ENCODE measurements around the gene EZR.

Gene EZR

GRCh38 chr6:158777510-158777909, 41.7 kb downstream of the EZR start:
- no peaks in the 10 kb centered on the region for H3K9me3 ChIP-seq (ENCODE audit: low read length)
- H3K27me3 ChIP-seq (ENCODE audit: control insufficient read depth in 1 of 2, insufficient read depth in 2 of 2, low read length in 2 of 2), result no peaks in the 10 kb centered on the region
- no peak overlapping the region for H3K9ac ChIP-seq (ENCODE audit: low read length)
- H3K27ac ChIP-seq (ENCODE audit: low read depth, low read length), result no peak overlapping the region
- H3K4me3 ChIP-seq (ENCODE audit: low read depth in 1 of 2, low read length in 2 of 2), result no peak overlapping the region
- peaks cover 78% of the 10 kb centered on the region for H3K36me3 ChIP-seq (ENCODE audit: insufficient read depth, low read length)
- H3K4me1 ChIP-seq (ENCODE audit: insufficient read depth, low read length), result no peaks in the 10 kb centered on the region

DNA sequence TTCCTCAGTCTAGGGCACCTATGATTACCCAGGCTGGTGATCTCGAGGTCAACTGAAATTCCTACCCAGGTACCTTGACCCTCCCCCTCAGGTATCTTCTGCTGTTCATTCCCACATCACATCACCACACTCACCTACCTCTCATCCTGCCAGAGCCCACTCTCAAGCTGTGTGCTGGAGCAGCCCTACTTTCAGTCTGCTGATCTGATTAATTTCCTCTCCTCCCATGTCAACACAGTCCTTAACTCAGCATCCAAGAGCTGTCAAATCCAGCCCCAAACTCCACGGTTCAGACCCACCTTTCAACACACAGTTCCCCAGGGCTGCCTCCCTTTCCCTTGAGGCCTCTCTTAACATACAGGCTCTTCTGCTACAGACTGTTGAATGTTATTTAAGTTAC, 42.4 kb downstream of the EZR start:
- Histone ChIP-seq H3K36me3 (ENCODE audit: insufficient read depth, low read length) (peaks cover 78% of the 10 kb centered on the region), H3K27ac (ENCODE audit: low read depth, low read length) (no peak overlapping the region), H3K4me3 (ENCODE audit: low read depth in 1 of 2, low read length in 2 of 2) (no peak overlapping the region)

GRCh38 chr6:158775832-158776231, 43.3 kb downstream of the EZR start:
- Histone ChIP-seq H3K9ac (ENCODE audit: low read length) (no peak overlapping the region), H3K9me3 (ENCODE audit: low read length) (no peaks in the 10 kb centered on the region), H3K36me3 (ENCODE audit: insufficient read depth, low read length) (peaks cover 79% of the 10 kb centered on the region), H3K27me3 (ENCODE audit: control insufficient read depth in 1 of 2, insufficient read depth in 2 of 2, low read length in 2 of 2) (no peaks in the 10 kb centered on the region), H3K4me1 (ENCODE audit: insufficient read depth, low read length) (no peaks in the 10 kb centered on the region), H3K4me3 (ENCODE audit: low read depth in 1 of 2, low read length in 2 of 2) (no peak overlapping the region), H3K27ac (ENCODE audit: low read depth, low read length) (no peak overlapping the region)

More for the DNA sequence above, 42.4 kb downstream of the EZR start:
- no peak overlapping the region for H3K9ac ChIP-seq (ENCODE audit: low read length)
- no peaks in the 10 kb centered on the region for H3K27me3 ChIP-seq (ENCODE audit: control insufficient read depth in 1 of 2, insufficient read depth in 2 of 2, low read length in 2 of 2)
- H3K9me3 ChIP-seq (ENCODE audit: low read length), result no peaks in the 10 kb centered on the region
- H3K4me1 ChIP-seq (ENCODE audit: insufficient read depth, low read length), result no peaks in the 10 kb centered on the region

GRCh38 chr6:158774717-158775449, 44.3 kb downstream of the EZR start:
- Histone ChIP-seq H3K36me3 (ENCODE audit: insufficient read depth, low read length) (peaks cover 82% of the 10 kb centered on the region), H3K4me1 (ENCODE audit: insufficient read depth, low read length) (no peaks in the 10 kb centered on the region), H3K4me3 (ENCODE audit: low read depth in 1 of 2, low read length in 2 of 2) (no peak overlapping the region), H3K27me3 (ENCODE audit: control insufficient read depth in 1 of 2, insufficient read depth in 2 of 2, low read length in 2 of 2) (no peaks in the 10 kb centered on the region), H3K9me3 (ENCODE audit: low read length) (no peaks in the 10 kb centered on the region), H3K9ac (ENCODE audit: low read length) (no peak overlapping the region), H3K27ac (ENCODE audit: low read depth, low read length) (no peak overlapping the region)

DNA sequence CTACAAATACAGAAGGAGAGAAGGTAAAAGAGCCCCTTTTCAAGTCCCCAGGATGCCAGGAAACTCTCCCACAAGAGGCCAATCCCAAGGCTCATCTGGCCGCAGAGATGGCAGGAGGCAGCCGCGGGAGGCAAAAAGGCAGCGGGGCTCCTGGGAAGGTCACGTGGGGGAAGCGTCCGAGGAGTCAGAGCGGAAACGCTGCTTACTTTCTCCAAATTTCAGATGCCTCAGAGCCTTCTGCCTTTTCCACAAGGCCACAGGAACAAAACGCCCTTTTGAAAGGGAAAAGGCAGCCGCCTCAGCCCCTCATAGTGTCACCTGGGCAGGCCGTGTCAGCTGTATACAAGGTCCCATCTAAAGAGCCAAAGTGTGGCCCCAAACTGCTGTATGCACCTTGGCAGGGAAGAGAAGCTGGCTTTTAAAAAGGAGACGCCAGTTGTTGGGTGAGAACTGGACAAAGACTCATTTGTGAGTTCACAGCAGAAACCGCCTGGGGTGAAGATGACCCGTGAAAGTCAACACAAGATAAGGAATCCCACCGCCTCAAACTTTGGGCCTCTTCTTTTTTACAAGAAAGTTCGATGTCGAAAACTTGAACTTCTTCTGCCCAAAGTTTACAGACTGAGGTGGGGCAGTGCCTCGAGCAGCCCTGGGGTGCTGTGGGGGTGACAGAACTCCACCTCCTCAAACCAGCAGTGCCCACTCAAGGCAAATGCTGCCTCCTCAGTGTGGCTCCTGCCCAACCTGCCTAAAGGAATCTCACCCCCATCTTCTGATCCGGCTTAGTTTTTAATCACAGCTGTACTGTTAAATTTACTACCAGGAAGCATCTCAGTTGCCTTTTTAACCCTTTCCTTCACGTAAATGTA, 45.4 kb downstream of the EZR start:
- Histone ChIP-seq H3K27ac (ENCODE audit: low read depth, low read length) (no peak overlapping the region), H3K36me3 (ENCODE audit: insufficient read depth, low read length) (peaks cover 93% of the 10 kb centered on the region), H3K27me3 (ENCODE audit: control insufficient read depth in 1 of 2, insufficient read depth in 2 of 2, low read length in 2 of 2) (no peaks in the 10 kb centered on the region), H3K4me1 (ENCODE audit: insufficient read depth, low read length) (no peaks in the 10 kb centered on the region), H3K9me3 (ENCODE audit: low read length) (no peaks in the 10 kb centered on the region), H3K4me3 (ENCODE audit: low read depth in 1 of 2, low read length in 2 of 2) (no peak overlapping the region), H3K9ac (ENCODE audit: low read length) (no peak overlapping the region)

DNA sequence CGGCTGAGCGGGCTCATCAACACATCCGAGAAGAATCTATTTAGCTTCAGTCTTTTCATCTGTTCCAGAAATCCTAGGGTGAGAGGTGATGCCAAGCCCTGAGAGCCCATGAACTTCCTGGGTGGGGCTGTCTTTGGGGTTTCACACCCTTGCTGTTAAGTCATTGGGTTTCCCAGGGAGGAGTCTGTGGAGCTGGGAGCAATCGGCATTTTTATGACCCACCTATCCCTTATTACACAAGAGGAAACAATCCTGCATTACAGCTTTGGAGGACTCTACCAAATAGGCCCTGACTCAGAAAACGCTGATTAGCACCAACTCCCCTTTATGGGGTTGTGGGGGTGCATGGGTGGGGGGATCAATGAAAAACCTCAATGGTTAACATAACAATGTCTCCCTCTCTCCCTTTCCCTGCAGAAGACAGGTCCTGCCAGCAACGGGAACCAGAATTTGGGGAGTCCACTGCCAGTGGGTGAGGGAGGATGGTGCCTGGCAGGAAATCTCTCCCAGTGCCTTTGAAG, 46.3 kb downstream of the EZR start:
- Histone ChIP-seq H3K9me3 (ENCODE audit: low read length) (no peaks in the 10 kb centered on the region), H3K36me3 (ENCODE audit: insufficient read depth, low read length) (peaks cover 93% of the 10 kb centered on the region), H3K4me3 (ENCODE audit: low read depth in 1 of 2, low read length in 2 of 2) (no peak overlapping the region), H3K9ac (ENCODE audit: low read length) (no peak overlapping the region), H3K27ac (ENCODE audit: low read depth, low read length) (no peak overlapping the region), H3K4me1 (ENCODE audit: insufficient read depth, low read length) (no peaks in the 10 kb centered on the region), H3K27me3 (ENCODE audit: control insufficient read depth in 1 of 2, insufficient read depth in 2 of 2, low read length in 2 of 2) (no peaks in the 10 kb centered on the region)

DNA sequence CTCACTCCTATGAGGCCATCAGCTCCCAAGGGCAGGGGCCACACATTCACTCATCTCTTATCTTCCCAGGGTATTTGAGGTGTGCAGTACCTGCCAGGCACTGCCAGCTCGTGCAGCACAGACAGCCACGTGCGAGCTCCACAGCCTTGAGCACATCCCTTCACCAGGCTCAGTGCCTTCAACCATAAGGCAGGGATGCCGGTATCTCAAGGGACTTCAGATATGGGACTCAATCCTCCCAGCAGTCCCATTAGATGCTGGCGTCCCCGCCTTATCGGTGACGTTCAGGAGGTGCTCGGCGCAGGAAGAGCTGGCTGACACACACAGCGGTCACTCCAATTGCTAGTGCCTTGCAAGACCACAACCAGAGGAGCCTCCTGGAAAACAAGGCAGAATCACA, 47.0 kb downstream of the EZR start:
- Histone ChIP-seq H3K36me3 (ENCODE audit: insufficient read depth, low read length) (peaks cover 93% of the 10 kb centered on the region), H3K9ac (ENCODE audit: low read length) (no peak overlapping the region), H3K27ac (ENCODE audit: low read depth, low read length) (no peak overlapping the region)

DNA sequence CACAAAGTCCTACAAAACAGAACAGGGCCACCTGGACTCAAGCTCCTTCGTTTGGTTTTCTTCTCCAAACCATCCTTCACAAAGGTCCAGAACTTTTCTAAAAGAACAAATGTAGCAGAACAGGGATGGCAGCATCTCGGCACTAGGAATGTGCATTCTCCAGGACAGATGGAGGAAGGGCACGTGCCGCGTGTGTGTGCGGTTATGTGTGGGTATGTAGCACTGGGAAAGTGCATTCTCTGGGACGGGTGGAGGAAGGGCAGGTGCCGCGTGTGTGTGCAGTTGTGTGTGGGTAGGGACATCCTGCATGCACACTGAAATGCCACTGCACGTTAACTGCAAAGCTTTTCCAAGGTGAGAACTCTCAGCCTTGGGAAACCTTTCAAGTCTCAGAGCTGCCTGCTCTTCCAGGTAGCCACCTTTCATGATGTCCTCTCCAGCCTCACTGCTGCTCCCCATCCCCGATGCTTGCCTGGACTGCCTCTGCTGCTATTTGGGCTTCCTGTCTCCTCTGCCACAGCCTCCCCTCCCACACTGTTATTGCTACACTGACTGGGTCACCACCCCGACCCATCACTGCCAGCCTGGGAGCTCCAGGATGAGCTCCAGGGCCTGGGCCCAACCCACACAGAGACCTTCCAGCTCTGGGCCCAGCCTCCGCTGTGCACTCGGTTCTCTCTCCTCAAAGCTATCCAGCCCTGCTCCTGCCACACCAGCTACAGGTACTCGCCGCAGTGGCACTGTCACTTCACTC, 47.6 kb downstream of the EZR start:
- H3K27me3 ChIP-seq (ENCODE audit: control insufficient read depth in 1 of 2, insufficient read depth in 2 of 2, low read length in 2 of 2), result no peaks in the 10 kb centered on the region
- H3K9me3 ChIP-seq (ENCODE audit: low read length), result no peaks in the 10 kb centered on the region
- H3K9ac ChIP-seq (ENCODE audit: low read length), result no peak overlapping the region
- H3K36me3 ChIP-seq (ENCODE audit: insufficient read depth, low read length), result peaks cover 92% of the 10 kb centered on the region
- H3K4me3 ChIP-seq (ENCODE audit: low read depth in 1 of 2, low read length in 2 of 2), result no peak overlapping the region
- no peaks in the 10 kb centered on the region for H3K4me1 ChIP-seq (ENCODE audit: insufficient read depth, low read length)
- no peak overlapping the region for H3K27ac ChIP-seq (ENCODE audit: low read depth, low read length)

More for the DNA sequence above, 47.0 kb downstream of the EZR start:
- Histone ChIP-seq H3K27me3 (ENCODE audit: control insufficient read depth in 1 of 2, insufficient read depth in 2 of 2, low read length in 2 of 2) (no peaks in the 10 kb centered on the region), H3K4me1 (ENCODE audit: insufficient read depth, low read length) (no peaks in the 10 kb centered on the region), H3K9me3 (ENCODE audit: low read length) (no peaks in the 10 kb centered on the region), H3K4me3 (ENCODE audit: low read depth in 1 of 2, low read length in 2 of 2) (no peak overlapping the region)

GRCh38 chr6:158770533-158771330, 48.4 kb downstream of the EZR start:
- Histone ChIP-seq H3K9ac (ENCODE audit: low read length) (no peak overlapping the region), H3K27ac (ENCODE audit: low read depth, low read length) (no peak overlapping the region), H3K9me3 (ENCODE audit: low read length) (no peaks in the 10 kb centered on the region), H3K36me3 (ENCODE audit: insufficient read depth, low read length) (peaks cover 94% of the 10 kb centered on the region), H3K4me3 (ENCODE audit: low read depth in 1 of 2, low read length in 2 of 2) (no peak overlapping the region), H3K4me1 (ENCODE audit: insufficient read depth, low read length) (no peaks in the 10 kb centered on the region), H3K27me3 (ENCODE audit: control insufficient read depth in 1 of 2, insufficient read depth in 2 of 2, low read length in 2 of 2) (no peaks in the 10 kb centered on the region)

DNA sequence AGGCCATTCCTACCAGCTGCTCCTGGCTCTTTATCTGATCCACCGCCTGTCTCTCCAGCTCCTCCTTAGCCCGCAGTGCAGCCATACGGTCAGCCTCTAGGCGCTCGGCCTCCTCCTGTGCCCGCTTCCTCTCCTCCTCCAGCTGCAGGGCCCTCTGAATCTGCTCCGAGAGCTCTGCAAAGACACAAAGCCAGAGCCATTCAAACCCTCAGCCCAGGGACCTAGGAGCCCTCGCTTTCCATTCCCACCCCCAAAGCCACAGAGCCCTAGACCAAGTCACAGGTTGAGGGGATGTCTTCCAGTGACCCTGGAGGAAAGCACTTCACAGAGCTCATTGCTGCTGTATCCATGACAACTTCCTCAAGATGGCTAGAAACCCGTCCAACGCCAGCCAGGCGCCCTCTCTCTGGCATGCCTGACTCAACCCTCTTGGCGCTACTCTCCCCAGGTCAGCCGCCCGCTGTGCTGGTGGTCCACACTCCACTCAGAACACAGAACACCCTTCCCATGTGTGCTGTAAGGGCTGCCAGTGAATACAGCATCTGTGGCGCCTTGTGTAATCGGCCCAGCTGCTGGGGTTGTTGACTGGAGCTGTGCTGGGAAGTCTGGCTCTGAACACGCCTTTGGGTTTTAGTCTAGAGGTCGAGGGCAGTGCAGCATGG, 49.3 kb downstream of the EZR start:
- peaks cover 92% of the 10 kb centered on the region for H3K36me3 ChIP-seq (ENCODE audit: insufficient read depth, low read length)
- H3K4me3 ChIP-seq (ENCODE audit: low read depth in 1 of 2, low read length in 2 of 2), result no peak overlapping the region
- H3K9me3 ChIP-seq (ENCODE audit: low read length), result no peaks in the 10 kb centered on the region
- H3K27ac ChIP-seq (ENCODE audit: low read depth, low read length), result no peak overlapping the region
- no peak overlapping the region for H3K9ac ChIP-seq (ENCODE audit: low read length)
- H3K27me3 ChIP-seq (ENCODE audit: control insufficient read depth in 1 of 2, insufficient read depth in 2 of 2, low read length in 2 of 2), result no peaks in the 10 kb centered on the region
- H3K4me1 ChIP-seq (ENCODE audit: insufficient read depth, low read length), result no peaks in the 10 kb centered on the region

Data from muscle layer of colon (tissue), 2 donors.